Parathyroid adenoma (tissue), 2 donors: ENCODE data around the gene PLXNA4.
"Not testable (repeated sequence)": the region's sequence is repeated elsewhere in the genome, so short reads cannot be mapped to it uniquely, and the experiment has no call there.

Experiments used
- H2AFZ ChIP-seq: fragments of 300-600 bp; sonication (generic); one replicate; pipeline ENCODE4 v1.7.0; 2017; ENCODE audit warnings: antibody characterized with exemption, mild to moderate bottlenecking
- H3K27ac ChIP-seq: fragments of 300-600 bp; sonication (generic); one replicate; pipeline ENCODE4 v1.7.0; 2017
- H3K27me3 ChIP-seq: fragments of 300-600 bp; sonication (generic); one replicate; pipeline ENCODE4 v1.7.0; 2017; ENCODE audit warnings: low read length; ENCODE audit not compliant: control insufficient read depth, insufficient read depth
- H3K36me3 ChIP-seq: fragments of 300-600 bp; sonication (generic); one replicate; pipeline ENCODE4 v1.7.0; 2017; ENCODE audit warnings: low read length; ENCODE audit not compliant: control insufficient read depth, insufficient read depth
- H3K4me1 ChIP-seq: fragments of 300-600 bp; sonication (generic); one replicate; pipeline ENCODE4 v1.7.0; 2017; ENCODE audit warnings: control low read depth
- H3K4me2 ChIP-seq: fragments of 300-600 bp; sonication (generic); one replicate; pipeline ENCODE4 v1.7.0; 2017; ENCODE audit warnings: low read length
- H3K4me3 ChIP-seq: fragments of 300-600 bp; sonication (generic); one replicate; pipeline ENCODE4 v1.7.0; 2017; ENCODE audit warnings: low read depth, low read length
- H3K79me2 ChIP-seq: fragments of 300-600 bp; sonication (generic); one replicate; pipeline ENCODE4 v1.7.0; 2017; ENCODE audit warnings: control low read depth
- H3K9ac ChIP-seq: fragments of 300-600 bp; sonication (generic); one replicate; pipeline ENCODE4 v1.7.0; 2017; ENCODE audit warnings: mild to moderate bottlenecking
- H3K9me3 ChIP-seq: fragments of 300-600 bp; sonication (generic); one replicate; pipeline ENCODE4 v1.7.0; 2017; ENCODE audit warnings: low read length; ENCODE audit not compliant: control insufficient read depth
- TF ChIP-seq, protein P1 (sequence below): fragments of 300-600 bp; sonication (generic); IDR thresholded peaks from one replicate; pipeline ENCODE4 v1.7.0; 2017; ENCODE audit warnings: antibody characterized with exemption, mild to moderate bottlenecking
- donor health status: primary hyperparathyroidism.

The PLXNA4 gene

DNA sequence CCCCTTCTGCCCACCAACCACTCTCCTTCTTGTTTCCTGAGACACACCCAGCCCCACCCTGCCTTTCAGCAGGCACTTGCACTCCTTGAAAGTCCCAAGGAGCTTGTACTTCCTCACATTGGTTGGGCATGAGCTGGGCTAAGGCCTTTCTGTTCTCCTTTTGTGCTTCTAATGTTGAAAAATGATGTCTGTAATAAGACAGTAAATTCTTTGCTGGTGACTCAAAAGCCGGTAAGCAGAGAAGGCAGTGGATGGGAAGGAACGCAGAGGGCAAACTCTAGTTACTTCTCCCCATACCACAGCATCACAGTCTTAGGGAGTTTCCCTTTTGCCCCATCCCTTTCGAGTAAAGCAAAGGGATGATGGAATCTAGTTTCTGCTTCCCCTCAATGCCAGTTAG, 185.6 kb downstream of the PLXNA4 start:
- no peak overlapping the region for H3K4me3 ChIP-seq
- no peak overlapping the region for H2AFZ ChIP-seq
- H3K4me2 ChIP-seq = no peak overlapping the region
- H3K79me2 ChIP-seq = no peaks in the 10 kb centered on the region
- H3K9ac ChIP-seq = no peak overlapping the region
- TF ChIP-seq, protein P1, sequence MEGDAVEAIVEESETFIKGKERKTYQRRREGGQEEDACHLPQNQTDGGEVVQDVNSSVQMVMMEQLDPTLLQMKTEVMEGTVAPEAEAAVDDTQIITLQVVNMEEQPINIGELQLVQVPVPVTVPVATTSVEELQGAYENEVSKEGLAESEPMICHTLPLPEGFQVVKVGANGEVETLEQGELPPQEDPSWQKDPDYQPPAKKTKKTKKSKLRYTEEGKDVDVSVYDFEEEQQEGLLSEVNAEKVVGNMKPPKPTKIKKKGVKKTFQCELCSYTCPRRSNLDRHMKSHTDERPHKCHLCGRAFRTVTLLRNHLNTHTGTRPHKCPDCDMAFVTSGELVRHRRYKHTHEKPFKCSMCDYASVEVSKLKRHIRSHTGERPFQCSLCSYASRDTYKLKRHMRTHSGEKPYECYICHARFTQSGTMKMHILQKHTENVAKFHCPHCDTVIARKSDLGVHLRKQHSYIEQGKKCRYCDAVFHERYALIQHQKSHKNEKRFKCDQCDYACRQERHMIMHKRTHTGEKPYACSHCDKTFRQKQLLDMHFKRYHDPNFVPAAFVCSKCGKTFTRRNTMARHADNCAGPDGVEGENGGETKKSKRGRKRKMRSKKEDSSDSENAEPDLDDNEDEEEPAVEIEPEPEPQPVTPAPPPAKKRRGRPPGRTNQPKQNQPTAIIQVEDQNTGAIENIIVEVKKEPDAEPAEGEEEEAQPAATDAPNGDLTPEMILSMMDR = no peak
- H3K9me3 ChIP-seq = no peaks in the 10 kb centered on the region
- H3K27me3 ChIP-seq = peaks cover 7% of the 10 kb centered on the region
- H3K4me1 ChIP-seq = peaks cover 9% of the 10 kb centered on the region
- H3K27ac ChIP-seq = no peak overlapping the region
- no peaks in the 10 kb centered on the region for H3K36me3 ChIP-seq

DNA sequence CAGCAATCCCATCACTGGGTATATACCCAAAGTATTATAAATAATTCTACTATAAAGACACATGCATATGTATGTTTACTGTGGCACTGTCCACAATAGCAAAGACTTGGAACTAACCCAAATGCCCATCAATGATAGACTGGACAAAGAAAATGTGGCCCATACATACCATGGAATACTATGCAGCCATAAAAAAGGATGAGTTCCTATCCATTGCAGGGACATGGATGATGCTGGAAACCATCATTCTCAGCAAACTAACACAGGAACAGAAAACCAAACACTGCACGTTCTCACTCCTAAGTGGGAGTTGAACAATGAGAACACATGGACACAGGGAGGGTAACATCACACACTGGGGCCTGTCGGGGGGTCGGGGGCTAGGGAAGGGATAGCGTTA, 186.2 kb downstream of the PLXNA4 start:
- H3K9me3 ChIP-seq, H3K36me3 ChIP-seq, H3K4me3 ChIP-seq, H3K27me3 ChIP-seq, H3K79me2 ChIP-seq, H3K9ac ChIP-seq, H3K4me2 ChIP-seq, H3K27ac ChIP-seq, H3K4me1 ChIP-seq, H2AFZ ChIP-seq: not testable (repeated sequence)

- TF ChIP-seq, protein P1 = no peak
- Histone ChIP-seq H3K9ac (no peak overlapping the region), H3K79me2 (no peaks in the 10 kb centered on the region)
Observed at GRCh38 chr7:132388688-132389087, 187.6 kb downstream of the PLXNA4 start.

DNA sequence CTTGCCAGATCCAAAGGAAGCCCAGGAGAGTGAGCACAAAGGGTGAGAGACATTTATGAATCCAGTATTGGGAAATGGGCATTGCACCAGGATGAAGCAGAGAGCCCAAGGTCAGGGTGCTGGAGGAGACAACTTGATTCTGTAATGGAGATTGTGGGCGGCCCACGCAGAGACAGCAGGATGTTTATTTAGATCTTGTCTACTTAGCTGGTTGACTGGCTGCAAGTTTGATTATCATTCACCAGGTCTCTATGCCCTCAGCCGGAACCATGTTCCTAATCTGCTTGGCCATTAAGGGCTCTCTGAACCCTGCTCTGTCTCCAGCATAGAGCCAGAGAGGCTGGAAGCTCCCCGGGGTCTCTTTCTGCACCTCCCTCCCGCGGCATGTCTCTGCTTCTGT, 188.7 kb downstream of the PLXNA4 start:
- no peaks in the 10 kb centered on the region for H3K79me2 ChIP-seq
- H3K4me3 ChIP-seq = no peak overlapping the region
- no peak overlapping the region for H3K9ac ChIP-seq
- H3K36me3 ChIP-seq = no peaks in the 10 kb centered on the region
- peaks cover 9% of the 10 kb centered on the region for H3K4me1 ChIP-seq
- peak overlapping the region; percentile 34 for H2AFZ ChIP-seq
- no peak overlapping the region for H3K27ac ChIP-seq
- H3K27me3 ChIP-seq = peaks cover 7% of the 10 kb centered on the region
- H3K9me3 ChIP-seq = no peaks in the 10 kb centered on the region
- H3K4me2 ChIP-seq = no peak overlapping the region
- TF ChIP-seq, protein P1 = no peak

More at GRCh38 chr7:132388688-132389087, 187.6 kb downstream of the PLXNA4 start:
- H3K9me3 ChIP-seq = no peaks in the 10 kb centered on the region
- H2AFZ ChIP-seq = no peak overlapping the region
- no peak overlapping the region for H3K27ac ChIP-seq
- peaks cover 7% of the 10 kb centered on the region for H3K27me3 ChIP-seq
- H3K36me3 ChIP-seq = no peaks in the 10 kb centered on the region
- no peak overlapping the region for H3K4me3 ChIP-seq
- no peak overlapping the region for H3K4me2 ChIP-seq
- H3K4me1 ChIP-seq = peaks cover 9% of the 10 kb centered on the region

GRCh38 chr7:132386201-132386681, 190.0 kb downstream of the PLXNA4 start:
- Histone ChIP-seq H3K27ac (no peak overlapping the region), H3K9ac (no peak overlapping the region), H3K79me2 (no peaks in the 10 kb centered on the region), H3K36me3 (no peaks in the 10 kb centered on the region), H3K4me1 (peaks cover 9% of the 10 kb centered on the region), H3K4me3 (no peak overlapping the region), H3K9me3 (no peaks in the 10 kb centered on the region), H2AFZ (no peak overlapping the region), H3K27me3 (peaks cover 7% of the 10 kb centered on the region), H3K4me2 (no peak overlapping the region)
- TF ChIP-seq, protein P1 = no peak
